ENCODE measurements around the gene CDCA3. TPM values are rescaled to one million over a fixed set of nuclear protein-coding genes. Genes with fewer than 3 reads are reported as not detected.

CDCA3 gene
- total and polyA plus RNA-seq, 2 of the 4 experiments (the other 2 are of a cell fraction), result 23.5 to 61.0 TPM

DNA sequence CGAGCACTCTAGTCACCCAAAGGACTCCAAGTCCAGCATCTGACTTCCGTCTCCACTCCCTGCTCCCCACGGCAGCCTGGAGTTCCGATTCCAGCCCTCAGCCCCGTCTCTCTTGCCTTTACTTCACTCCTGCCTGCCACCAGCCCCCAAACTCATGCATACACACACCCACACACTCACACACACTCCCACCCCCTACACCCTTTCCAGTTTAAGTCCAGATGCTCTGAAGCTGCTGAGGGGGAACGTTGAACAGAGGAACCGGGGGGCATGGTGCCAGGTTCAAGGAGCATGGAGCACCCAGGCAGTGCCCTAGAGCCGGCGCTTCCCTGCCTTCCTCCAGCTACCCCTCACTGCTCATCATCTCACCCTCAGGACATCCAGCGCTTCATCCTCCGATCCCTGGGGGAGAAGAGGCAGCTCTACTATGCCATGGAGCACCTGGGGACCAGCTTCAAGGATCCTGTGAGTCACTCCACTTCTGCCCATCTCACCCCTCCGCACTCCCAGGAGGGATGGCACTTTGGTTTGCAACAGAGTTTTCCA lies 19.6 kb downstream of the CDCA3 start:
- in situ Hi-C loops (cut with MboI; ENCODE audit: low sequenced_read_pairs), result no loop called here

More for the DNA sequence above, 19.6 kb downstream of the CDCA3 start:
- Histone ChIP-seq H3K36me3 (ENCODE audit: control insufficient read depth, insufficient read depth, low read length) (peaks cover 39% of the 10 kb centered on the region), H4K20me1 (ENCODE audit: insufficient read depth, low read length) (peaks cover 12% of the 10 kb centered on the region), H3K27ac (ENCODE audit: insufficient read depth, low read length) (no peak overlapping the region), H3K9me3 (ENCODE audit: control insufficient read depth, insufficient read depth, low read length) (no peaks in the 10 kb centered on the region), H3K4me2 (ENCODE audit: low read depth, low read length) (no peak overlapping the region), H4K8ac (ENCODE audit: low read depth in 2 of 2, low read length in 2 of 2) (no peak overlapping the region), H2AK5ac (ENCODE audit: low read depth, low read length) (no peak overlapping the region), H4K5ac (ENCODE audit: low read depth, low read length) (no peak overlapping the region), H2BK5ac (ENCODE audit: low read depth, low read length, poor library complexity, severe bottlenecking) (no peak overlapping the region), H2AK9ac (replicated peaks; ENCODE audit: low read depth, low read length, poor library complexity) (no peak overlapping the region), H3K27me3 (ENCODE audit: control insufficient read depth, insufficient read depth, low read length) (no peaks in the 10 kb centered on the region), H4K91ac (ENCODE audit: insufficient read depth, low read depth, low read length) (no peak overlapping the region), H2BK120ac (ENCODE audit: low read depth, low read length) (no peak overlapping the region), H3K9me1 (ENCODE audit: insufficient read depth, low read length) (peaks cover 6% of the 10 kb centered on the region; the same call in 1 of the 2 replicates), H3K18ac (ENCODE audit: low read depth, low read length) (no peak overlapping the region), H3K79me1 (ENCODE audit: low read depth in 1 of 2, low read length in 2 of 2) (peaks cover 17 to 64% of the 10 kb centered on the region in 2 experiments), H2BK15ac (ENCODE audit: low read depth, low read length) (no peak overlapping the region), H3K4ac (ENCODE audit: low read depth, low read length) (no peak overlapping the region), H3K9ac (ENCODE audit: low read depth, low read length) (no peak overlapping the region), H3K14ac (replicated peaks; ENCODE audit: low read depth, low read length) (no peak overlapping the region), H3K4me1 (ENCODE audit: control insufficient read depth, insufficient read depth, low read length) (peaks cover 10% of the 10 kb centered on the region), H2BK20ac (ENCODE audit: low read depth, low read length) (no peak overlapping the region), H2AFZ (replicated peaks; ENCODE audit: low read length, poor library complexity) (no peak overlapping the region), H3K4me3 (ENCODE audit: insufficient read depth, low read depth, low read length) (no peak overlapping the region), H3K56ac (ENCODE audit: extremely low read depth, insufficient read depth, low read length) (no peak overlapping the region), H3K23ac (ENCODE audit: low read depth, low read length) (no peak overlapping the region; the same call in 1 of the 2 replicates)
- ChIA-PET CTCF (no interaction called here), POLR2A (ENCODE audit: unreplicated experiment) (no interaction called here)
- DNase-seq (no peak), ATAC-seq (ENCODE audit: low read depth) (no peak)
- dilution Hi-C loops (cut with HindIII; ENCODE audit: low sequenced_read_pairs, unreplicated experiment), result no loop called here
- BruUV-seq (replicated peaks), result no TSS peak
- 88% methylated on average over 5 of the region's 12 CpGs; no CpG with 5 or more reads in 1 of the 2 experiments for WGBS, 2 experiments (ENCODE audit: extremely low coverage in 2 of 2, insufficient read length in 1 of 2)
- intact Hi-C loops (cut with micrococcal nuclease), result no loop called here
- TF ChIP-seq RCOR1 (IDR thresholded peaks at IDR 0.05; ENCODE audit: insufficient replicate concordance, low read length), result no peak
- no peak for TF ChIP-seq FOS (IDR thresholded peaks at IDR 0.05; ENCODE audit: low read depth, low read length)
- no peak for TF ChIP-seq RAD21 (IDR thresholded peaks at IDR 0.05; ENCODE audit: low read length)
- no peak for TF ChIP-seq NFE2L2 (IDR thresholded peaks at IDR 0.05; ENCODE audit: low read depth, low read length)
- TF ChIP-seq, protein P1, sequence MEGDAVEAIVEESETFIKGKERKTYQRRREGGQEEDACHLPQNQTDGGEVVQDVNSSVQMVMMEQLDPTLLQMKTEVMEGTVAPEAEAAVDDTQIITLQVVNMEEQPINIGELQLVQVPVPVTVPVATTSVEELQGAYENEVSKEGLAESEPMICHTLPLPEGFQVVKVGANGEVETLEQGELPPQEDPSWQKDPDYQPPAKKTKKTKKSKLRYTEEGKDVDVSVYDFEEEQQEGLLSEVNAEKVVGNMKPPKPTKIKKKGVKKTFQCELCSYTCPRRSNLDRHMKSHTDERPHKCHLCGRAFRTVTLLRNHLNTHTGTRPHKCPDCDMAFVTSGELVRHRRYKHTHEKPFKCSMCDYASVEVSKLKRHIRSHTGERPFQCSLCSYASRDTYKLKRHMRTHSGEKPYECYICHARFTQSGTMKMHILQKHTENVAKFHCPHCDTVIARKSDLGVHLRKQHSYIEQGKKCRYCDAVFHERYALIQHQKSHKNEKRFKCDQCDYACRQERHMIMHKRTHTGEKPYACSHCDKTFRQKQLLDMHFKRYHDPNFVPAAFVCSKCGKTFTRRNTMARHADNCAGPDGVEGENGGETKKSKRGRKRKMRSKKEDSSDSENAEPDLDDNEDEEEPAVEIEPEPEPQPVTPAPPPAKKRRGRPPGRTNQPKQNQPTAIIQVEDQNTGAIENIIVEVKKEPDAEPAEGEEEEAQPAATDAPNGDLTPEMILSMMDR (conservative IDR thresholded peaks at IDR 0.05; ENCODE audit: low read depth, low read length), result no peak
- no peak for TF ChIP-seq POLR2A (IDR thresholded peaks at IDR 0.05; ENCODE audit: low read depth, low read length)
- TF ChIP-seq MAFK (IDR thresholded peaks at IDR 0.05; ENCODE audit: low read depth, low read length), result no peak
- no peak for TF ChIP-seq MXI1 (IDR thresholded peaks at IDR 0.05; ENCODE audit: borderline replicate concordance, low read depth, low read length)
- TF ChIP-seq CEBPB (IDR thresholded peaks at IDR 0.05; ENCODE audit: low read depth, low read length), result no peak
- TF ChIP-seq SMC3 (IDR thresholded peaks at IDR 0.05; ENCODE audit: low read depth, low read length), result no peak
